GM12872 (cell line): ENCODE results near the gene MRPL23.

ENCODE experiments used
- TF ChIP-seq, protein P1 (sequence below): IDR thresholded peaks from 3 replicates; pipeline ENCODE4 v1.5.1; 2011; ENCODE audit warnings: low read depth, mild to moderate bottlenecking, low read length, moderate library complexity; ENCODE audit not compliant: insufficient read depth

The MRPL23 gene

DNA sequence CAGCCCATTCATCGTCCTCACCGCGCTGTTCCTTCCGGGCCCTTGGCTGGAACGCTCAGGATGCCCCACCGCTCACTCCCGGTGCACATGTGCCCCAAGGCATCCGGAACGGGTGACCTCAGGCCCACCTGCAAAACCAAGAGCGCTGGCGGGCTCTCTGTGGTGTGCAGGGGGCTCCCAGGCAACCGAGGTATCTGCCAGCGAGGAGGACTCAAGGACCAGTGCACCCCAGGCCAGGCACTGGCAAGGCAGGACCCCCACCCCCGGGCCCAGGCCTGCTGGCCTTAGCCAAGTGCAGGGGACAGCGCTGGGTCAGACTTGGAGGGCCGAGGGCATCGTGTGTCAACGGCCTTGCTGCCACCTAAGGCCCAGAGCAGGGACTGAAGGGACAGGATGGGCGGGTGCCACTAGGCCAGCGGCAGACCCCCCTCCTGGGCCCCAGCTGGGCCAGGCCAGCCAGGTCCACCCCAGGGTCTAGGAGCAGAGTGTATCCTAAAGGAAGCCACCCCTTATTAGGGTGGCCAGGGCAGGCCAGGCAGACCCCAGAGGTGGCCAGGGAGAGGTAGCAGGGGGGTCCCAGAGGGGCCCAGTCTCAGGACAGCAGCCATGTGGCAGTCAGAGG is 19.2 kb upstream of the MRPL23 start:
- TF ChIP-seq, protein P1, sequence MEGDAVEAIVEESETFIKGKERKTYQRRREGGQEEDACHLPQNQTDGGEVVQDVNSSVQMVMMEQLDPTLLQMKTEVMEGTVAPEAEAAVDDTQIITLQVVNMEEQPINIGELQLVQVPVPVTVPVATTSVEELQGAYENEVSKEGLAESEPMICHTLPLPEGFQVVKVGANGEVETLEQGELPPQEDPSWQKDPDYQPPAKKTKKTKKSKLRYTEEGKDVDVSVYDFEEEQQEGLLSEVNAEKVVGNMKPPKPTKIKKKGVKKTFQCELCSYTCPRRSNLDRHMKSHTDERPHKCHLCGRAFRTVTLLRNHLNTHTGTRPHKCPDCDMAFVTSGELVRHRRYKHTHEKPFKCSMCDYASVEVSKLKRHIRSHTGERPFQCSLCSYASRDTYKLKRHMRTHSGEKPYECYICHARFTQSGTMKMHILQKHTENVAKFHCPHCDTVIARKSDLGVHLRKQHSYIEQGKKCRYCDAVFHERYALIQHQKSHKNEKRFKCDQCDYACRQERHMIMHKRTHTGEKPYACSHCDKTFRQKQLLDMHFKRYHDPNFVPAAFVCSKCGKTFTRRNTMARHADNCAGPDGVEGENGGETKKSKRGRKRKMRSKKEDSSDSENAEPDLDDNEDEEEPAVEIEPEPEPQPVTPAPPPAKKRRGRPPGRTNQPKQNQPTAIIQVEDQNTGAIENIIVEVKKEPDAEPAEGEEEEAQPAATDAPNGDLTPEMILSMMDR: no peak

- TF ChIP-seq, protein P1: no peak
Measured at GRCh38 chr11:1928470-1928890, 18.7 kb upstream of the MRPL23 start.

DNA sequence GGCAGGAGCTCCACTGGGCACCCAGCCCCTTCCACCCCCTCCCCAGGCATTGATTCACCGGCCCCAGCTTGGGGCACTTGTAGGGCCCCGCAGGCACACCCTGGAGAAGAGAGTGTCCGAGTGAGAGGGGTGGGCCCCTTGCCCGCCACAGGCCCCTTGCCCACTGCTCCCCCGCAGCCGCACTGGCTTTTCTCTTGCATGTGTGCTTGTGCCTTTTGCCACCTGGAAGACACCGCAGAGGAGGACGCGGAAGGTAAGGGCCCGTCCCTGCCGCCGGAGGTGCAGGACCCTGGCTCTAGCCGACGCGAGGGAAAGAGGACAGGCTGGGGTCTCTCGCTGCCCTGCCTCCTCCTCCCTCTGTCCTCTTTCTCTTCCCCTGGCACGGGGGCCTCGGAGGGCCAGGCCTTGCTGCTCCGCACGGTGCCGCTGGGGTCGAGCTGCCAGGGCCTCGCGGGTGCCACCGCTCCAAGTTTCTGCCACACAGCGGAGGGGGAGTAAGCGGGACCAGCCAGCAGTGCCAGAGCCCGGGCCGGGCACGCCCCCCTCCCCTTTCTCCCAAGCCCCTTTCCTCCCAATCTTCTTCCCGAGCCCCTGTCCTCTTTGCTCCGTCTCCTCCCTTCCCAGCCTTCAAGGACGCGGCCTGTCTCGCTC is 18.1 kb upstream of the MRPL23 start:
- TF ChIP-seq, protein P1: no peak

GRCh38 chr11:1929621-1930461 is 17.3 kb upstream of the MRPL23 start:
- TF ChIP-seq, protein P1: no peak

GRCh38 chr11:1930462-1930830 is 16.7 kb upstream of the MRPL23 start:
- TF ChIP-seq, protein P1: no peak

GRCh38 chr11:1931341-1932104 is 15.6 kb upstream of the MRPL23 start:
- TF ChIP-seq, protein P1: no peak

- TF ChIP-seq, protein P1: no peak
Measured at GRCh38 chr11:1932105-1932480, 15.0 kb upstream of the MRPL23 start.
